NCI-H82 treated with DMSO at 0.1 percent for 48 hours (cell line): ENCODE results near the gene BSND.
"Not testable (repeated sequence)": the region's sequence is repeated elsewhere in the genome, so short reads cannot be mapped to it uniquely, and the experiment has no call there.

Experiments
- DNase-seq: peaks from one replicate; lab custom pipeline; 2025; ENCODE audit not compliant: unreplicated experiment; lab: John Stamatoyannopoulos, UW

Gene BSND

GRCh38 chr1:54998677-54999076 lies at the start of gene BSND:
Gene BSND (plus strand): TSS chr1:54998933. CDS start chr1:54999187, 254 bp downstream.
- no peak for DNase-seq

- no peak for DNase-seq
These were observed 49.7 kb upstream of the BSND start for GRCh38 chr1:54949053-54949452.

DNA sequence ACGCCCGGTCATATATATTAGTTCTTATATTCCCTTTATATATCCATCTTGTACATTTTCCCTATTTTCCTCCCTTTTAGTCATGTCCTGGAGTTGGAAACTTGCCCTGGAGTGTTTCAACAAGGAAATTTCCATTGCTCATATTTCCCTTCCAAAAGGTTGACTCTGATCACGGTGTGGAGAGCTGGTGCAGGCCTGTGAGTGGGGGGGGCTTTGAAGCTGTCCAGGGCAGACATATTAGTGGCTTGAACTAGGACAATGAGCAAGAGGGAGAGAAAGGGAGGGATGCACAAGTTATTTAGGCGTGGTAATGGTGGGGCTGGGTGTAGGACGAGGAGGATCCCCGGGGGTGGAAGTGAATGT lies 48.7 kb upstream of the BSND start:
- DNase-seq, result no peak

DNA sequence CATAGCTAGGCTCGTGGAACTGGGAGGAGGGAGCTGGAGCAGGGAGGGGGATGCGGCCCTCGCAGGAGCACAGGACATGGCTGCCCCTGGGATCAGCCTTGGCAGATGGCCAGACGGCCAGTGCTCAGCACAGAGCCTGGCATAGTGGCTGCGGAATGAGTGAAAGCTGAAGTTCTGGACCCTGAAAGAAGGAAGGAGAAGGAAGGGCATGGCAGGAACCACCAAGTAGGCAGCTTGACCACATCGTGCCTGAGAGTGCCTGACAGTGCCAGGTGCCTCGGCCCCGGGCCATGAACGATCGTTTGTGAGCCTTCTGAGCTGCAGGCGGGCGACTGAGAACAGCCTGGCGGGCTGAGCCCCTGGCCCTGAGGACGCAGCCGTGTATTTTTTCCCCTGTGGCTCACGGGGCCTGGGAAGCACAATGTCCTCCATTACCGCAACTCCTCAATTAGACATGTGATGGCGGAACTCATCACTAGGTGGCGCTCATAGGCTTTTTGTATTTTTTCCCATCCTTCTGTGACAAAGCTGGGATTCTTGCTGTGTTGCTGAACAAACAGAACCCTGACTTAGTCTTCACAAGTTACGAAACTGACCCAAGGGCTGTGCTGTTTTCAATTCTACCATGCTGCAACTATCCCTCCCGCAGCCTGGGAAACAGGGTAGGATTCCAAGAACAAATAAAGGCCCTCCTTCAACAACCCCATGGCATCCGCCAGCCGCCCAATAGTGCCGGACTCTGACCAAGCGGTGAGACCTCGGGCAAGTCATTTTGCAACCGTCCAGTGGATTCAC lies 48.2 kb upstream of the BSND start:
- DNase-seq, result peak; percentile 53

DNA sequence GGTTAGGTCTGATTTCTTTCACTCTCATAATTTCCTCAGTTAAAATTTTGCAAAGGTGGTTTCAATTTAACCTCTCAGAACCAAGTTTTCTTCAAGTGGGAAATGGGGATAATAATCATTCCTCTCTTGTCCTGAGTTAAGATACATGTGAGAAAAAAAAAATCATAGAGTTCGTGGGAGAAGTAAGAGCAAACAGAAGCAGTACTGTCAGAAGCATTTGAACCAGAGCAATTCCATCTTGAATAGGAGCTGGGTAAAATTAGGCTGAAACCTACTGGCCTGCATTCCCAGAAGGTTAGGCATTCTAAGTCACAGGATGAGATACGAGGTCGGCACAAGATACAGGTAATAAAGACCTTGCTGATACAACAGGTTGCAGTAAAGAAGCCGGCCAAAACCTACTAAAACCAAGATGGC lies 46.9 kb upstream of the BSND start:
- DNase-seq, result no peak

GRCh38 chr1:54952950-54953718 lies 45.6 kb upstream of the BSND start:
- DNase-seq, result no peak

- DNase-seq, result no peak
These were observed 44.9 kb upstream of the BSND start for GRCh38 chr1:54953846-54954245.

DNA sequence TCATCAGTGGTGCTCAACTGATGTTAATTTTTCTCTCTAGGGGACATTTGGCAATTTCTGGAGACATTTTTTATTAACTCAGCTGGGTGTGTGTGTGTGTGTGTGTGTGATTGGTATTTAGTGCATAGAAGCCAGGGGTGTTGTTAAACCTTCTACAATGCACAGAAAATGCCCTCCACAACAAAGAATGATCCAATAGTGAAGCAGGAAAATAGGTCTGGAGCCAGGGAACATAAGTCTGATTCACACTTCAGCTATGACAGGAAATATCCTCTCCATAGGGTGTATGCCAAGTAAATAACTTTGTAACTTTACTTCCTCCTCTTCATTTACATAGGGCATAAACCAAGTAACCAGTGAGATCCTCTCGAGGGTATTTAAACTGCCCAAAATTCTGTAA lies 43.4 kb upstream of the BSND start:
- DNase-seq, result no peak

GRCh38 chr1:54956726-54957125 lies 42.0 kb upstream of the BSND start:
- DNase-seq, result no peak

DNA sequence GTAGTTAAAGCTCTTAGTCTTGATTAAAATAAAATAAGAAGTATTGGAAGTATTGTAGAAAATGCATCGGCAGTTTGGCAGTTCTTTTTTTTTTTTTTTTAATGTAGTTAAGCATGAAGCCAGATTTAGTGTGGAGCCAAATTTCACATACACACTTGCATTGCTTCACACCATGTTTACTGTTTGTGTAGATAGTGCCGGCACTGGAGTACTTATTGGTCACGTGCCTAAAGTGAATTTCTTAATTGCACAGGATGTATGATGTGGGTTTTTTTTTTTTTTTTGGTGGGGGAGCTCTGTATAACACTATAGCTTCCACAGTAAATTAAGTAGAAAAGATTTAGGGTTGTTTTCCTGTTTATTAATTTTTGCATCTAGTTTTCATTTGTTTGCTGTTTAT lies 39.5 kb upstream of the BSND start:
- DNase-seq, result no peak

DNA sequence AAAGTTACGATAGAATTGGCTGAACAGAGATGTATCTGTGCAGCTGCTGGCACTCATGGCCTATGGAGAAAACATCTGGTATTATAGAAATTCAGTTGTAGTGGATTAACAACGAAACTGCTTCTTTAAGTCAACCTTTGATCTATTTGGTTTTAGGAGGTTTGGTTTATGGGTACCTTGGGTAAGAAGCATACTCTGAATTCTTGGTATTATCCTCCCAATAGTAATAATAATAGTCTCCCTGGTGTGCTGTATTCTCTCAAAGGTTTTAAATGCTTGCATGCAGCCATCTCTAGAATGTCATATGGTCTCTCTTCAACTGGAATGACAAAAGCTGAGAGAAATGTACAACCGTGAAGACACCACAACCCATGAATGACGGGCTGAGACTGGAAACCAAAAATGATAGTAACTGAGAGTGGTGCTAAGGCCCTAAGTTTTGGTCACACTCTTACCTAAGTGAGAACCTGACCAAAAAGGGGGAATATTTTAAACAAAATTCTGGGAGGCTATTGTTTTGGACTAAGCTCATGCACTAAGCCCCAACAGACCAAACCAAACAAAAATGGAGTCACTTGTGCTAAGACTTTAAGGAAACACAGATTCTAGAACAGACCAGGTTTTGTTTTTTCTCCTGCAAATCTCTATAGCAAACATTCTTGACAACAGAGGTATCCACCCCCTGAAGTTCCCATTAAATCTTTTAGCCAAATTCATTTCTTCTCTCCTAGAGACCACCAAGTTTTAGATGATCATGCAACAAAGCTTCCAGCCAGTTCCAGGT lies 35.9 kb upstream of the BSND start:
- DNase-seq, result no peak

GRCh38 chr1:54963829-54964228 lies 34.9 kb upstream of the BSND start:
- DNase-seq, result not testable (repeated sequence)

DNA sequence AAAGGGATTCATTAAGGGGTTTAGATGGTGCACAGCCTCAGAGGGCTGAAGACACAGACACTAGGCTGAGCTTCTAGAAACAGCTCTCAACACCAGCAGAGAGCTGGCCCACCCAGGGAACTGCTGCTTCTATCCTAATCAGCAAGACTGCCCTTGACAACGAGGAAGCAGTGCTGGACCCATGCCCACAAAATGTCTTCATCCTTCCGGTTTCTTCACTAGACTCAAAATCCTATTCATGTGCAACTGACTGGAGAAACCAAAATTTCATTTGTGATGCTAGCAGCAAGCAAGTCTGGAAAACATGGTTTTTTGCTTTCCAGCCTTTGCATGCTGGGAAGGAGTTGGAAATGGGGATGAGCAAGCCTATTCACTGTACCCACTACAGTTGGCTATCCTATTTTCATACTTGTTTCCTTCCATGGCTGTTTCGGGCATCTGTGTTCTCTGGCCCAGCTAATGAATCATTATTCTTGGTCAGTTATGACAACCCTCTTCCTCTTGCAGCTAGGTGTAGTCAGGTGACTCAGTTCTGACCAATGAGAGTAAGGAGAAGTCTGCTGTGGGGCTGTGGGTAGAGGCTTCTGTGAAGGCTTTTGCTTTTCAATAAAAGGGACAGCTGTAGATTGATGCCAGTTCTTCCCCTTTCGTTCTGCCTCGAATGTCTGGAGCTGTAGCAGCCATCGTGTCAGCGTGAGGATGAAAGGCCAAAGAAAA lies 33.0 kb upstream of the BSND start:
- DNase-seq, result no peak

- no peak for DNase-seq
These were observed 31.4 kb upstream of the BSND start for GRCh38 chr1:54967372-54967771.

- DNase-seq, result no peak
These were observed 30.2 kb upstream of the BSND start for GRCh38 chr1:54968551-54968950.

DNA sequence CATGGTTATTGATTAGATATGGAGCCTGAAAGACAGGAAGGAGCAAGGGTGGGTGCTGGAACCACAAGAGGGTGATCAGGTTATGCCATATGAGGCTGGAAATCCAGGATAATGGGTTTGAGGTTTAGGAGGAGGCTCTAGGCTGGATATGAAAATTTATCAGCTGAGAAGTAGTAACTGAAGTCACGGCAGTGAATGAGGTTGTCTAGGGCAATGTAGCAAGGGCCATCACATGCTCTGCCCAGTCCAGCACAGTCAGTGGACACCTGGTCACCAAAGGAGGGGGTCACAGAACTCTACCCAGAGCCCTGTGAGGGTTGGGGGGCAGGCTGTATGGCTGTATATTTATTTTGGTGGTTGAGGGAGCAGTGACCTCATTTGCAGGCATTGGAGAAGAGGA lies 28.9 kb upstream of the BSND start:
- DNase-seq, result no peak

GRCh38 chr1:54970901-54971300 lies 27.8 kb upstream of the BSND start:
- no peak for DNase-seq

GRCh38 chr1:54971317-54971791 lies 27.4 kb upstream of the BSND start:
- DNase-seq, result no peak

DNA sequence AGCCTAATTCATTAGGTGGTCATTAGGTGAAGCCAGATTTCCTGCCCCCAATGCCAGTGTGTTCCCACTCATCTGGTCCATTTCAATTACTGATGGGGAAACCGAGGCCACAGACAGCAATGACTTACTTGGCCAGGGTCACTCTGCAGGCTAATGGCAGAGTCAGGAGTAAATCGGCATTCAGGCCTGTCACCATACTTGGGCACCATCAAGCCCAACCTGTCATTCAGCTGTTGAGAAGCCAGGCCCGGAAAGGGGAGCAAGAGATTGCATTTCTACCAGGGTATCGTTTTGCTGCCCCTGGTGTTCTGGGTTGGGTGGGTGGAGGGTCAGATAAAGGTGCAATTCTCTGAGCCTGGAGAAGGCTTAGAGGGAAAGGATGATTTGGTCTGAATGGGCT lies 26.3 kb upstream of the BSND start:
- no peak for DNase-seq

DNA sequence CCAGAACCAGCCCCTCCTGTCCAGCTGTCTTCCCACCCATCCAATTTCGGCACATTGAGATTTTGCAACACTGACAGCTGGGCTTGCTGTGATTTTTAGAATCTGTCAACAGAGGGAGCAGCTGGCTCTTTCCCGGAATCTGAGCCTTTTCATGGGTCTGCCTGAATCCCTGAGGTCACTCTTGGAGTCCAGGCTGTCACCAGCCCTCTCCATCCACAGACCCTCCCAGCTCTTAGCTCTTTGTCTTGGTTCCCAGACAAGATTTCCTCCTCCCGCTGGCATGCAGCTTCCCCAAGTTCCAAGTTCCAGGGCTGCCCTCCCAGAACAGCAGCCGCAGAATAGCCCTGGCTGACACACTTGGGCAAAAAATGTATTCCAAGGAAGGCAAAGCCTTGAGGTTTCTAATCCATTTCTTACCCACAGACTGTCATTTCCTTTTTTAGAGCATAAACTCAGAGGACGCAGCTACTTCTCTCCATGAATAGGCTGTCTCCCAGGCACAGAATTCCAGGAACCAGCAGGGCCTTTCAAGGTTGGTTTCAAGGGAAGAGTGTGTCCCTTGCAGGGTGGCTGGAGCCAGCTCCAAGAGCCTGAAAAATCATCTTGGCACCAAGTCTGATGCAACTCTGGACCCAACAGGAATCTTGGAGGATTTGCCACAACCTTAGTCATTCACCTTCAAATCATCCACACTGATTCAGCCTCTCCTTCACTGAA lies 25.4 kb upstream of the BSND start:
- no peak for DNase-seq
